ENCODE measurements around the gene INPP5F. TPM values are rescaled to one million over a fixed set of nuclear protein-coding genes. Genes with fewer than 3 reads are reported as not detected.

Gene INPP5F
- 7.4 and 9.2 TPM in 2 replicates for total RNA-seq

GRCh38 chr10:119725828-119726675 is at the start of gene INPP5F:
Gene INPP5F (plus strand): TSS chr10:119726050. CDS start chr10:119726263, 213 bp downstream.

DNA sequence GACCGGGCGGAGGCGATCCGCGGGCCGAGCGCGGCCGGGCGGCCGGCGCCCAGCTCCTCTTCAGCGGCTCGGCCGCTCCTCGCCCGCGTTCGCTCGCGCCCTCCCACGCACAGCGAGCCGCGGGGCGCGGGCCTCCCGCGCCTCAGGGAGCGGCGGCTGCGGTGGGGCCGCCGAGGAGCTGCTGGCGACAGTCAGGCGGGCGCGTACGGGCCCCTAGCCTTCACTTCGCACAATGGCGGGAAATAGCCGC is 146.7 kb downstream of the INPP5F start, which contains the start of gene MCMBP:
MCMBP (minus strand) TSS at position 234 of the 250 bp plus-strand sequence. CDS start 259 bp downstream, outside the sequence.

Other genes with a start within 250 kb of the INPP5F start
- gene RGS10, start 183.3 kb upstream of the INPP5F start, total RNA-seq: 64.7 and 67.6 TPM in 2 replicates
- gene TIAL1, start 129.1 kb upstream of the INPP5F start, total RNA-seq: 44.7 and 49.4 TPM in 2 replicates
- gene BAG3, start 74.7 kb upstream of the INPP5F start, total RNA-seq: 50.5 and 53.5 TPM in 2 replicates
- gene MCMBP, start 146.8 kb downstream of the INPP5F start, total RNA-seq: 27.8 and 32.1 TPM in 2 replicates
- gene SEC23IP, start 166.7 kb downstream of the INPP5F start, total RNA-seq: 24.3 and 29.4 TPM in 2 replicates

Measured in cardiac ventricle fibroblast (primary cell).